GM21423 (cell line): ENCODE measurements around the gene LRP5.
"Not testable (repeated sequence)": the region's sequence is repeated elsewhere in the genome, so short reads cannot be mapped to it uniquely, and the experiment has no call there.

Experiments used
- ATAC-seq: cut with Tn5 transposase; IDR thresholded peaks from one replicate; pipeline ENCODE4 v1.9.1; 2021; ENCODE audit warnings: mild to moderate bottlenecking, moderate library complexity; ENCODE audit not compliant: unreplicated experiment

The LRP5 gene

DNA sequence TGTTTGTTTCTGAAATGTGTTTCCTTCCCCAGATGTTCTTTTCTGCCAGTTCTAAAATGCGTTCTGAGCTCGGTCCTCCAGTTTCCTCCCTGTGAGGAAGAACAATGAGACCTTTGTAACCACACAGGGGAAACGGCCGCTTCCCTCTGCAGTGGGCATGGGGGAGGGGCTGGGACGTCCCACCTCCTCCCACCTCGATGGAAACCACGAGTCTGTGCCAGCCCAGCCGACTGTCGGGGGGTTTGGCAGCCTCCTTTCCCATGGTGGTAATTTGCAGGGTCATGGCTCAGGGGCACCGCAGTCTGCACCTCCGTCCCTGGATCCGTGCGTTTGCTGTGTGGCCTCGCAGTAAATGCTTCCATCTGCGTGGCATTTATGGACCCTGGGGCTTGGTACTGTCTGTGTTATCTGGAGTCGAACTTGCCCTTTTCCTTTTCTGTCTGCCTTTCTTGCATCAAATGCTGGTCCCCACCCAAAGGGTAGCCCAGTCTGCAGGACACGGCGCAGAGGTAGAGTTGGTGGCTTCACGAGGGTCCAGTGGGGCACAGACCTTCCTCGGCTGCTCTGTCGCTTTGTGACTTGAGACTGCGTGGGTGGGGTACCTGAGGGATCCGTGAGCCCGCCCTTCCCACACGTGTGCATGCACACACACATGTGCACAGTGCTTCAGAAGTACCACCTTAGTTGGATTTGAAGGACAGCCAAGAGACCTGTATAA is 16.1 kb downstream of the LRP5 start:
- ATAC-seq: no peak

DNA sequence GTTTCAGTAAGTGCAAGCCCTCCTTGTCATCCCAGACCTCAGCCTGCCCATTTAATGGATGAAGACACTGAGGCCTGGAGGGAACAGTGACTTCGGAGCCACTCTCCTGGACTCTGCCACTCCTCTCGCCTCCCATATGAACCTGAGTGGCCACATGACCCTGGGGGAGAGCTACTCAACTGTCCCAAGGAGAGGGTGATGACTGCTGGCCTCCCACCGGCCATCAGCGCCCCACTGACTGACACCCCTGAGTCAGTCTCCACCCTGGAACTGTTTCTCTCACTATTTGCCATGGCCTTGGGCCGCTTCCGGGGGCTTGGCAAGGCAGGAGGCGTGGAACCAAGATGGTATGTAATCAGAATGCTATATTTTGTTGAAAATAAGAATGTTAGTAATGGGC is 17.1 kb downstream of the LRP5 start:
- no peak for ATAC-seq

DNA sequence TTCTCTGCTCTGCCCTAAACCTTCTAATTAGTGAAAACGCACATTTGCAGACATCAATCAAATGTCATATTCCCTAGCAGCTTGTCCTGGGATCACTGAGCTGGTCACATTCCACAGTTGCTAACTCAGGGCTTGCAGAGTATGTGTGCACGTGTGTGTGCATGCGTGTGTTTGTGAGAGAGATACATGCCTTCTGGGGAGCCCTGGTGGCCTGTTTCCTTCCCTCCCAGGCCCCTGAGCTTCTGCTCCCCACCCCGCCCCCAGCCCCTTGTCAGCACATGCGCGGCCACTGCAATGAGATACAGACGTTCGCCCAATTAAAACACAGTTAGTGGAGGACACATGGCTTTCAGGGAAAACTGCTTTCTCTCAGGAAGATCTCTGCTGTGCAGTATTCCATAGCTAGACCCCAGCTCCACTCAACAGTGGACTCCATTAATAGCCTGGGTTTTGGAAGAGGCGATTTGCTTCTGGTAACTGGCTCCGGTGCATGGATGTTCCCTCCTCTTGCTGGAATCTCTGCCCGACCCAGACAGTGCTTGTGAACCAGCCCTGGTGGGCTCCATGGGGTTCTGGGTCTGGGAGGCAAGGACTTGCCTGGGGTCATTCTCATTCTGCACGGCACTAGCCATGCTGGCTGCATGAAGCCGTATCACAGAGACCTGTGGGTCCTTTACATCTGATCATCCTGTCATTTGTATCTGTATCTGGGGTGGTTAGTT is 17.7 kb downstream of the LRP5 start:
- ATAC-seq: no peak

DNA sequence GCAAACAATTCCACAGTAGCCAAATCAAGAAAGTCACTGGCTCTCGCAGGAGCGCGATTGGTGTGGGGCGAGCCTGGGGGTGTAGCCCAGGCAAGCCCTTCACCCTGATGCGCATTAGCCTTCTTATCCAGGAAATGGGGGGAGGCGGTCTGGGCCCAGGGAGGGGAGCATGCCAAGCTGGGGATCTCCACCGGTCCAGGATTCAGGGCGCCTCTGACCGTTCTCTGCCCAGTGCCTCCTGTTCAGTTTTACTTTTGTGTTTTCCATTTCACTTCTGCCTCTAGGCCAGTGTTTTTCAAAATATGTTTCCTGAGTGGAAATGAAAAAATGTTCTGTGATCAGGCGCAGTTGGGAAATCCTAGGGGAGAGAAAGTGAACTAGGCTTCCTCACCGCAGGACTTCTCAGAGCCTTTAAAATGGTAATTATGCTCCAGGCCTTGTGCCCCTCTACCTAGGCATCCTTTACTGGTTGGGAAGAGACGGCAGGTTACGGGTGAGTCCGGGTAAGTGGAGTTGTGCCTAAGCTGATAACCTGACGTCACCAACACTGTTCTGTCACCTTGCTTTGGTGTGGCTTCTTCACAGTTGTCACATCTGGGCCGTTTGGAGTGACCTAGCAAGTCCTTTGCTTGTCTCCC is 18.4 kb downstream of the LRP5 start:
- no peak for ATAC-seq

GRCh38 chr11:68331338-68331947 is 19.1 kb downstream of the LRP5 start:
- no peak for ATAC-seq

- no peak for ATAC-seq
Observed at GRCh38 chr11:68332186-68332585, 19.8 kb downstream of the LRP5 start.

DNA sequence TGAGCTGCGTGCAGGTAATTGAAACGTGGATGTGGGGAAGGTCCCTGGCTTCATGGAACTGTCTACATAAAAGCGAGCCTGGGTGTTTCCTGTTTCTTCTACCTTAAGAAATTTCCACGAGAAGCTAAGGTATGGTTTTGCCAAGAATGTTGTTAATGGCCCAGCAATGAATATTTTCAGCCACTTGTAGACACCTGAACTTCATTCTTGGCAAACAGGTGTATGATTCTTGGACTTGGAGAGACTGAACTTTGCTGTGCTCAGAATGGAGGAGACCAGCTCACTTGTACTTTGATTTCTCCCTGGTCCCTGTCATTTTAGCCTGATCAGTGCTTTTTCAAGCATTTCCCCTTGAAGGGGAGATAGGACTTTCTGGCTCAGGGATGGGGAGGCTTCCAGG is 20.8 kb downstream of the LRP5 start:
- no peak for ATAC-seq

- no peak for ATAC-seq
Observed at GRCh38 chr11:68334923-68335322, 22.5 kb downstream of the LRP5 start.

GRCh38 chr11:68335683-68336082 is 23.3 kb downstream of the LRP5 start:
- ATAC-seq: no peak

DNA sequence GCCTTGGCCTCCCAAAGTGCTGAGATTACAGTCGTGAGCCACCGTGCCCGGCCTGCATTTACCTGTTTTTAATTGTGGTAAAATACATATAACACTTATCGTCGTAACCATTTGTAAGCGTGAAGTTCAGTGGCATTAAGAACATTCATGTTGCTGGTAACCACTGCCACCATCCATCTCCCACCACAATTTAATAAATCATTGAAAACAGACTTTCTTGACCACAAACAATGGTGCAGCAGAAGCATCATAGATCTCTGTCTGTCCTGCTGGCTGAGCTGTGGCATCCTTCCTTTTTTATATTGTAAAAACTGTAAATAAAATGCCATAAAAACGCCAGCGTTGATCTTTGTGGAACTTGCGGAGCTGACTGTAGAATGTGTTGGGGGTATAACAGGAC is 24.3 kb downstream of the LRP5 start:
- ATAC-seq: no peak

GRCh38 chr11:68337399-68337835 is 25.0 kb downstream of the LRP5 start:
- ATAC-seq: no peak

GRCh38 chr11:68338051-68338780 is 25.8 kb downstream of the LRP5 start:
- no peak for ATAC-seq

DNA sequence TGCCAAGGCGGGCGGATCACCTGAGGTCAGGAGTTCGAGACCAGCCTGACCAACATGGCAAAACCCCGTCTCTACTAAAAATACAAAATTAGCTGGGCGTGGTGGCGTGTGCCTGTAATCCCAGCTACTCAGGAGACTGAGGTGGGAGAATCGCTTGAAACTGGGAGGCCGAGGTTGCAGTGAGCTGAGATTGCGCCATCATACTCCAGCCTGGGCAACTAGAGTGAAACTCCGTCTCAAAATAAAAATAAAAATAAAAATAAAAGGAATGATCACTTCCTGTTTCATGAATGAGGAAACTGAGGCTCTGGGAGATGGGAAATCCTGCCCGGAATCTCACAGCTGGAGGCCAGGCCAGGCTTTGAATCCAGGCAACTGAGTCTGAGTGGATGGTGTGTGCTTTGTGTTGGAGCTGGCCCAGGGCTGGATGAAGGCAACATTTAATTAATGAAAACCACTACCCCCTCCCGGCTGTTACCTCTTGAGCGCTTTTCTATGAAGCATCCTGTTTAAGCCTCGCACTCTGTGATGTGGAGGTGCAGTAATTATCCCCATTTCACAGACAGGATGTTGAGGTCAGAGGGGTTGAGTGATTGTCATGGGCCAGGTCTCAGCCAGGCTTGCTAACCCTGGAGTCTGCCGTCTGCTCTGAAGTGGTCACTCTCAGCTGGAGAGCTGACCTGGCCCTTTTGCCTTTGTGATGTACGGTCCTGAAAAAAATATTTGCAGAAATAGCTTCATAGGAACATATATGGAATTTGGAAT is 27.8 kb downstream of the LRP5 start:
- no peak for ATAC-seq

DNA sequence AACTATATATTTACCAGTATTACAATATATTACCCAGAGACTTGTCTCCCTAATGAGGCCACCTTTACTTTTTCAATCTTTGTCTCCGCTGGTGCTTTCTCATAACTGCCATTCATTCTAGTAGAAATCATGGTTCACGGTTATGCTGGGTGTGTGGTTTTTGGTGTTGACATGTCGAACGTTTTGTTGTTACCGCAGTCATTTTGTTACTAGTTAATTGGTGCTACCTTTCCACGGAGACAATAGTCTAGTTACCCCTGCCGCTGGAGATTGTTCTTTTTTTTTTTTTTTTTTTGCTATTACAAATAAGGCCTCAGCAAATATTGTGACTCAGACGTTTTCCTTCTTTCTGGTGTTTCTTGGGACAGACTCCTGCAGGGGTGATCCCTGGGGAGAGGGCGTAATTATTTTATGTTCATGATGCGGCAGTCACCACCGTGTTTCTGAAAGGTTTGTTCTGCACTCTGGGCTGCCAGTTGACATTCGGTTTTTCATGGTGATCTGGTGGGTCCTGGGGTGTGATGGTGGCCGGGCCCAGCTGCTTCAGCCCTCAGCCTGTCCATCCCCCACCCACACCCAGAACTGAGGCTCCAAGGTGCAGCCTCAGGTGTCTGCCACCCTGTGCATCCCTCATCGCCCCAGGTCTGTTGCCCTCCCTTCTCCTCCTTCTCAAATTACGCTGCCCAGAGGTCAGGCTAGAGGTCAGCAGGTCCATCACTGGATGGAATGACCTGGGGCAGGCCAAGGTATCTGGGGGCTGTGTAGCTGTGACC is 28.6 kb downstream of the LRP5 start:
- ATAC-seq: no peak

GRCh38 chr11:68341557-68342458 is 29.4 kb downstream of the LRP5 start:
- no peak for ATAC-seq

- ATAC-seq: no peak
Observed at GRCh38 chr11:68342459-68343158, 30.2 kb downstream of the LRP5 start.

GRCh38 chr11:68343761-68344256 is 31.4 kb downstream of the LRP5 start:
- no peak for ATAC-seq

DNA sequence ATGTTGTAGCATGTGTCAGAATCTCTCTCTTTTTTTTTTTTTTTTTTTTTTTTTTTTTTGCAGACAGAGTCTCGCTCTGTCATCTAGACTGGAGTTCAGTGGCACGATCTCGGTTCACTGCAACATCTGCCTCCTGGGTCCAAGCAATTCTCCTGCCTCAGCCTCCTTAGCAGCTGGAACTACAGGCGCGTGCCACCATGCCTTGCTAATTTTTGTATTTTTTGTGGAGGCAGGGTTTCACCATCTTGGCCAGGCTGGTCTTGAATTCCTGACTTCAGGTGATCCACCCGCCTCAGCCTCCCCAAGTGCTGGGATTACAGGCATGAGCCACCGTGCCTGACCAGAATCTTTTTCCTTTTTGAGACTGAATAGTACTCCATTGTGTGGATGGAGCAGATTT is 32.4 kb downstream of the LRP5 start:
- ATAC-seq: not testable (repeated sequence)
